K562 (cell line): ENCODE results near the gene TERC. TPM values are rescaled to one million over a fixed set of nuclear protein-coding genes. Genes with fewer than 3 reads are reported as not detected.

Experiments used
- EWSR1 ChIP-seq: fragments of 450-650 bp; IDR thresholded peaks from 2 replicates; pipeline ENCODE4 v1.6.1; 2018; ENCODE audit warnings: borderline replicate concordance, mild to moderate bottlenecking, low read depth, moderate library complexity; ENCODE audit not compliant: partially characterized antibody
- EZH2 ChIP-seq: IDR thresholded peaks from 2 replicates; pipeline ENCODE4 v1.6.1; 2012; ENCODE audit warnings: low read depth, mild to moderate bottlenecking, inconsistent platforms, low read length, borderline replicate concordance
- FOXK2 ChIP-seq, 2 experiments: fragments of 450-650 bp; IDR thresholded peaks in 1 of 2; conservative IDR thresholded peaks in 1 of 2; 2 replicates each; pipeline ENCODE4 v1.6.1; 2016; ENCODE audit warnings: low read depth in 2 of 2, mild to moderate bottlenecking in 1 of 2
- GMEB1 ChIP-seq: fragments of 250-450 bp; sonication (Bioruptor Pico); IDR thresholded peaks from 2 replicates; pipeline ENCODE4 v1.4.0; 2020; ENCODE audit warnings: mild to moderate bottlenecking
- IRF9 ChIP-seq: fragments of 450-650 bp; IDR thresholded peaks from 2 replicates; pipeline ENCODE4 v1.6.1; 2016; ENCODE audit warnings: missing biosample characterization, missing genetic modification characterization
- KDM5B ChIP-seq: fragments of 200-600 bp; sonication (generic); IDR thresholded peaks from 2 replicates; pipeline ENCODE4 v1.6.1; 2012; ENCODE audit warnings: low read depth, mild to moderate bottlenecking, moderate library complexity, low read length, control low read depth, inconsistent platforms; ENCODE audit not compliant: insufficient replicate concordance
- NFE2L1 ChIP-seq: fragments of 450-650 bp; IDR thresholded peaks from 2 replicates; pipeline ENCODE4 v1.6.1; 2016; ENCODE audit warnings: missing genetic modification characterization, low read depth, mild to moderate bottlenecking, missing compliant biosample characterization, moderate library complexity, borderline replicate concordance
- RERE ChIP-seq: sonication (generic); formaldehyde crosslinking; IDR thresholded peaks from 2 replicates; pipeline ENCODE4 v1.8.0; 2023; ENCODE audit warnings: missing genetic modification reagents, mild to moderate bottlenecking, borderline replicate concordance
- SRSF3 ChIP-seq: fragments of 200-400 bp; formaldehyde crosslinking; IDR thresholded peaks from 2 replicates; pipeline ENCODE4 v1.6.1; 2016; ENCODE audit warnings: mild to moderate bottlenecking, low read length, moderate library complexity; ENCODE audit not compliant: insufficient read depth
- TCF7 ChIP-seq: sonication (generic); IDR thresholded peaks from 2 replicates; pipeline ENCODE4 v1.6.1; 2016; ENCODE audit warnings: antibody characterized with exemption, borderline replicate concordance
- YY1 ChIP-seq, 3 experiments: IDR thresholded peaks; 2 replicates each; pipeline ENCODE4 v1.6.1; 2011; ENCODE audit warnings: low read length in 2 of 3, mild to moderate bottlenecking in 2 of 3, moderate library complexity in 2 of 3, borderline replicate concordance in 1 of 3, control low read depth in 1 of 3, low read depth in 1 of 3; ENCODE audit not compliant: insufficient read depth in 3 of 3, insufficient replicate concordance in 2 of 3, control insufficient read depth in 1 of 3, insufficient read length in 1 of 3; ENCODE audit errors: extremely low read depth in 1 of 3
- ZNF445 ChIP-seq: fragments of 250-450 bp; sonication (Bioruptor Pico); IDR thresholded peaks from 2 replicates; pipeline ENCODE4 v1.4.0; 2020; ENCODE audit warnings: low read depth, mild to moderate bottlenecking, moderate library complexity
- ZNF668 ChIP-seq: fragments of 250-450 bp; sonication (Bioruptor Pico); IDR thresholded peaks from 2 replicates; pipeline ENCODE4 v1.8.0; 2022; ENCODE audit warnings: mild to moderate bottlenecking, inconsistent platforms
- polyA plus RNA-seq, 8 experiments: library from polyadenylated mRNA; depleted of rRNA in 4 of 8; stranded (reverse) in 5 of 8; unstranded in 3 of 8; fragments of >200 nt; fragmentation: Nextera tagmentation in 2 of 8; fragmentation: Illumina TruSeq in 1 of 8; extraction: Ambion mirVana in 2 of 8; extraction: Trizol in 1 of 8; gene quantifications; 2 replicates each; pipeline versions ENCODE4 v1.2.1 to v1.2.3, GENCODE V29; 2011 to 2014; ENCODE audit warnings: inconsistent platforms in 1 of 8, missing spikeins in 1 of 8
- total RNA-seq, 7 experiments: library from RNA; depleted of rRNA in 6 of 7; stranded (reverse); fragments of >200 nt in 6 of 7; fragmentation: Illumina TruSeq in 2 of 7; extraction: Trizol in 2 of 7; gene quantifications; 2 replicates each; pipeline versions ENCODE4 v1.2.1 to v1.2.3, GENCODE V29; 2011 to 2021; ENCODE audit warnings: low replicate concordance in 1 of 7

TERC gene
- total and polyA plus RNA-seq, 9 of the 15 experiments (the other 6 are each of a cell fraction or from before 2014, with no cell fraction given): 0.77 to 234 (median 27.9) TPM; not detected in 3

- no peak for TF ChIP-seq RERE (CRISPR knock-in tag)
- TF ChIP-seq SRSF3: no peak
- no peak for TF ChIP-seq NFE2L1 (tag)
- TF ChIP-seq KDM5B: peak; percentile 83
- no peak for TF ChIP-seq EWSR1
- no peak for TF ChIP-seq IRF9 (tag)
- TF ChIP-seq EZH2: no peak
- TF ChIP-seq GMEB1 (CRISPR knock-in tag): no peak
- no peak for TF ChIP-seq TCF7
- TF ChIP-seq FOXK2 (conservative IDR thresholded peaks at IDR 0.05 in 1 of 2, IDR thresholded peaks at IDR 0.05 in 1 of 2; ENCODE audit: low read depth in 2 of 2): no peak
- TF ChIP-seq ZNF668 (CRISPR knock-in tag): no peak
- TF ChIP-seq ZNF445 (CRISPR knock-in tag): no peak
- TF ChIP-seq YY1 (IDR thresholded peaks at IDR 0.05; ENCODE audit: borderline replicate concordance in 1 of 3, control insufficient read depth in 1 of 3, extremely low read depth in 1 of 3, insufficient read depth in 3 of 3, insufficient read length in 1 of 3, insufficient replicate concordance in 2 of 3, low read depth in 1 of 3, low read length in 2 of 3): peak; percentile 41 to 87 (median 77)
Observed at GRCh38 chr3:169764882-169765612, at the start of gene TERC (continued).
